HCT116 (cell line): ENCODE measurements around the gene MYCL. TPM values are rescaled to one million over a fixed set of nuclear protein-coding genes. Genes with fewer than 3 reads are reported as not detected.

ENCODE experiments used
- ATAC-seq: fragments of 200-7000 bp; cut with Tn5 transposase; 2 replicates; pipeline ENCODE4 v1.9.1; 2020; ENCODE audit warnings: mild to moderate bottlenecking, moderate library complexity
- BruUV-seq: library from RNA; stranded (reverse); fragments of 400-500 nt; replicated peaks from 2 replicates; lab custom pipeline; 2021; lab: Mats Ljungman, UMichigan
- CTCF ChIA-PET: fragments of 300-600 bp; sonication (Branson Sonifier 250); formaldehyde crosslinking; loops from one replicate; lab custom pipeline; 2021; ENCODE audit warnings: antibody characterized with exemption; lab: Charles Lee
- POLR2A ChIA-PET: fragments of 300-600, 350-600 bp; sonication (Branson Sonifier 250); formaldehyde crosslinking; loops from one replicate; lab custom pipeline; 2021; ENCODE audit warnings: antibody characterized with exemption; lab: Charles Lee
- RAD21 ChIA-PET, 2 experiments: fragments of 300-600 bp; sonication (Branson Sonifier 250); formaldehyde crosslinking; loops; one replicate each; lab custom pipeline; 2023; ENCODE audit warnings: low total read pairs in 2 of 2; ENCODE audit not compliant: uncharacterized antibody in 2 of 2, unreplicated experiment in 2 of 2, low non-redundant PET in 1 of 2; lab: Charles Lee
- DNase-seq: peaks from one replicate; pipeline ENCODE4 v3.0.0-alpha.2; 2010; ENCODE audit warnings: low read depth, low spot score
- H2AFZ ChIP-seq: fragments of 200-600 bp; shearing (Covaris generic), sonication (generic); 2 replicates; pipeline ENCODE4 v1.6.1; 2017; ENCODE audit warnings: low read depth, mixed run types, mixed read lengths, antibody characterized with exemption, low read length; ENCODE audit not compliant: poor library complexity, severe bottlenecking
- H3K27ac ChIP-seq: 2 replicates; pipeline ENCODE4 v1.5.1; 2012; ENCODE audit warnings: low read depth, low read length
- H3K27me3 ChIP-seq: fragments of 200-600 bp; sonication (generic); 2 replicates; pipeline ENCODE4 v1.6.1; 2016; ENCODE audit warnings: mixed run types, low read length, mixed read lengths; ENCODE audit not compliant: insufficient read depth
- H3K36me3 ChIP-seq, 2 experiments: fragments of 200-500 bp in 1 of 2; fragments of 200-600 bp in 1 of 2; sonication (Bioruptor generic) in 1 of 2; sonication (generic) in 1 of 2; 2 replicates each; pipeline versions ENCODE4 v1.5.1 to v1.6.1; 2014 to 2016; ENCODE audit warnings: low read length in 2 of 2, inconsistent platforms in 1 of 2, mixed read lengths in 1 of 2, mixed run types in 1 of 2; ENCODE audit not compliant: insufficient read depth in 2 of 2, control insufficient read depth in 1 of 2
- H3K4me1 ChIP-seq, 2 experiments: fragments of 200-600 bp in 1 of 2; sonication (generic) in 1 of 2; 2 replicates each; pipeline versions ENCODE4 v1.5.1 to v1.6.1; 2012 to 2017; ENCODE audit warnings: low read length in 2 of 2, inconsistent platforms in 1 of 2, mild to moderate bottlenecking in 1 of 2, mixed read lengths in 1 of 2, mixed run types in 1 of 2, moderate library complexity in 1 of 2; ENCODE audit not compliant: insufficient read depth in 2 of 2, control insufficient read depth in 1 of 2
- H3K4me2 ChIP-seq: fragments of 200-600 bp; sonication (generic); 2 replicates; pipeline ENCODE4 v1.6.1; 2017; ENCODE audit warnings: mixed run types, low read length, mixed read lengths
- H3K4me3 ChIP-seq, 2 experiments: fragments of 200-600 bp in 1 of 2; sonication (generic) in 1 of 2; replicated peaks in 1 of 2; 2 replicates each; pipeline ENCODE4 v1.5.1; 2011 to 2016; ENCODE audit warnings: low read length in 2 of 2, control low read depth in 1 of 2, low read depth in 1 of 2, mild to moderate bottlenecking in 1 of 2, mixed read lengths in 1 of 2, mixed run types in 1 of 2
- H3K79me2 ChIP-seq: fragments of 200-600 bp; sonication (generic); 2 replicates; pipeline ENCODE4 v1.6.1; 2017; ENCODE audit warnings: mild to moderate bottlenecking, mixed run types, low read length, moderate library complexity, mixed read lengths; ENCODE audit not compliant: insufficient read depth
- H3K9ac ChIP-seq: fragments of 200-600 bp; sonication (generic); 2 replicates; pipeline ENCODE4 v1.6.1; 2016; ENCODE audit warnings: low read length, mixed read lengths
- H3K9me2 ChIP-seq: fragments of 200-600 bp; sonication (generic), shearing (Covaris generic); 2 replicates; pipeline ENCODE4 v1.6.1; 2017; ENCODE audit warnings: mixed run types, mild to moderate bottlenecking, moderate library complexity; ENCODE audit not compliant: insufficient read depth
- H3K9me3 ChIP-seq, 2 experiments: fragments of 200-500 bp in 1 of 2; fragments of 200-600 bp in 1 of 2; sonication (Bioruptor generic) in 1 of 2; sonication (generic) in 1 of 2; 2 replicates each; pipeline ENCODE4 v1.6.1; 2014 to 2017; ENCODE audit warnings: low read length in 2 of 2, mixed read lengths in 2 of 2, inconsistent platforms in 1 of 2, low read depth in 1 of 2, mild to moderate bottlenecking in 1 of 2, mixed run types in 1 of 2, moderate library complexity in 1 of 2; ENCODE audit not compliant: control insufficient read depth in 1 of 2, insufficient read depth in 1 of 2
- H4K20me1 ChIP-seq: fragments of 200-600 bp; sonication (generic), shearing (Covaris generic); 2 replicates; pipeline ENCODE4 v1.6.1; 2017; ENCODE audit warnings: mixed run types, mild to moderate bottlenecking, moderate library complexity; ENCODE audit not compliant: insufficient read depth
- EZH2phosphoT487 ChIP-seq: fragments of 200-600 bp; IDR thresholded peaks from 2 replicates; pipeline ENCODE4 v1.6.1; 2018; ENCODE audit warnings: antibody characterized with exemption, borderline replicate concordance
- SP1 ChIP-seq: IDR thresholded peaks from 2 replicates; pipeline ENCODE4 v1.6.1; 2012; ENCODE audit warnings: low read depth
- YY1 ChIP-seq: IDR thresholded peaks from 2 replicates; pipeline ENCODE4 v1.6.1; 2011; ENCODE audit warnings: low read length, low read depth, moderate library complexity, mild to moderate bottlenecking; ENCODE audit not compliant: insufficient replicate concordance; ENCODE audit errors: extremely low read depth
- intact Hi-C: fragments of 100-400 bp; cut with micrococcal nuclease; formaldehyde crosslinking; loops from 2 replicates; pipeline ENCODE4 v1.10.0; 2022
- total RNA-seq: library from RNA; stranded (reverse); gene quantifications from one replicate; pipeline ENCODE4 v1.2.1, GENCODE V29; 2021; ENCODE audit not compliant: unreplicated experiment
- TF ChIP-seq, protein P1 (sequence below): IDR thresholded peaks from 2 replicates; pipeline ENCODE4 v1.6.1; 2012; ENCODE audit warnings: low read depth

MYCL gene
- total RNA-seq, 1 experiment from 2014 or later: 10.0 TPM

DNA sequence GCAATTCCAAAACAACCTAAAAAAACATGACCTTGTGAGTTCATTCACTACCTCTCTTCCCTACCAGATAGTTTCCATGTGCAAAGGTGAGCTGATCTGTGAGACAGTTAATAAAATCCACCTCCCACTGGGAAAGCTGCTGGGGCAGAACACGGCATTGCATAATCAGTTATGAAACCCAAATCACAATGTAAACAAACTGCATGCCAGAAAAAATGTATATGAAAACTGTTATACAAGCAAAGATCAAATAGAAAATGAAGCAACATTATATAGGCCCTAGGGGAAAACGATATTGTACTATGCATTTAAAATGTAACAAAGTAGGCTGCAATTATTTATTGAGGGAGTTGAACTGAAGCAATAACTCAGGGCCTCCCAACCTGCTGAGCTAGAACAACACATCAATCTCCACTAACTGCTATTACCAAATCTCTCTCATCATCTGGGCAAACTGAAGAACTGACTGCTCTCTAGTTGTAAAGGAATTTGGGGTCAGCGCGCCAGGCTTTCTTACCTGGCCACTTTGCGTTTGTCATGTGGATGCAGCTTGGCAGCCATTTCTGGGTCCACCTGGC lies 49.4 kb downstream of the MYCL start (continued):
- TF ChIP-seq, protein P1, sequence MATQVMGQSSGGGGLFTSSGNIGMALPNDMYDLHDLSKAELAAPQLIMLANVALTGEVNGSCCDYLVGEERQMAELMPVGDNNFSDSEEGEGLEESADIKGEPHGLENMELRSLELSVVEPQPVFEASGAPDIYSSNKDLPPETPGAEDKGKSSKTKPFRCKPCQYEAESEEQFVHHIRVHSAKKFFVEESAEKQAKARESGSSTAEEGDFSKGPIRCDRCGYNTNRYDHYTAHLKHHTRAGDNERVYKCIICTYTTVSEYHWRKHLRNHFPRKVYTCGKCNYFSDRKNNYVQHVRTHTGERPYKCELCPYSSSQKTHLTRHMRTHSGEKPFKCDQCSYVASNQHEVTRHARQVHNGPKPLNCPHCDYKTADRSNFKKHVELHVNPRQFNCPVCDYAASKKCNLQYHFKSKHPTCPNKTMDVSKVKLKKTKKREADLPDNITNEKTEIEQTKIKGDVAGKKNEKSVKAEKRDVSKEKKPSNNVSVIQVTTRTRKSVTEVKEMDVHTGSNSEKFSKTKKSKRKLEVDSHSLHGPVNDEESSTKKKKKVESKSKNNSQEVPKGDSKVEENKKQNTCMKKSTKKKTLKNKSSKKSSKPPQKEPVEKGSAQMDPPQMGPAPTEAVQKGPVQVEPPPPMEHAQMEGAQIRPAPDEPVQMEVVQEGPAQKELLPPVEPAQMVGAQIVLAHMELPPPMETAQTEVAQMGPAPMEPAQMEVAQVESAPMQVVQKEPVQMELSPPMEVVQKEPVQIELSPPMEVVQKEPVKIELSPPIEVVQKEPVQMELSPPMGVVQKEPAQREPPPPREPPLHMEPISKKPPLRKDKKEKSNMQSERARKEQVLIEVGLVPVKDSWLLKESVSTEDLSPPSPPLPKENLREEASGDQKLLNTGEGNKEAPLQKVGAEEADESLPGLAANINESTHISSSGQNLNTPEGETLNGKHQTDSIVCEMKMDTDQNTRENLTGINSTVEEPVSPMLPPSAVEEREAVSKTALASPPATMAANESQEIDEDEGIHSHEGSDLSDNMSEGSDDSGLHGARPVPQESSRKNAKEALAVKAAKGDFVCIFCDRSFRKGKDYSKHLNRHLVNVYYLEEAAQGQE: no peak
- TF ChIP-seq YY1 (no peak), EZH2phosphoT487 (no peak), SP1 (no peak)

DNA sequence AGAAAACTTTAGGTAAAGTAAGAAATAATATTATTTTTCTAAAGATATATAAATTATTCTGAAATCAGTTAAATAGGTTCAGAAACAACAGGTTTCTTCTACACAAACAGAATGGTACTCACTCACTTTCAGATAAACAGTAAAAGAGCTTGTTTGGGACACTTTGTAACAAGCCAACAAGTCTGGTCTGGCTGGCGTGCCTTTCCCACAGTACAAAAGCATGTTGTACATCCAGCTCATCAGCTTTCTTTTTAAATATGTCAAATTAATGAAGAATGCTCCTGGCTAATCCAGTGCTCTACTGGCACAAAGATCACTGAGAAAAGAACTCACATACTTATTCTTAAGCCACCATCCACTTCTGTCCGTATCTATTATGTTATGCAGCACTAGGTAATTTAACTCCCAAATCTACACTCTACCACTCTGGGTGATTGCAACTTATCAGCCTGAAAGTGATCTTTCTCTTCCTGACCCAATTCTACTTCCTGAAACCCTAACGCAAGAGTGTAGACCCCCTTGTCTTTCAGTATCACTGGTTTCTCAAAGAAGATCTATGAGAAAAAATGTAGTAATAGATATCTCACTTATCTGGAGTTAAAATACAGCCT lies 51.0 kb downstream of the MYCL start:
- ATAC-seq: no peak
- Histone ChIP-seq H3K27ac (no peak overlapping the region), H3K9ac (no peak overlapping the region), H3K9me3 (no peaks in the 10 kb centered on the region), H3K4me3 (no peak overlapping the region), H3K4me1 (no peaks in the 10 kb centered on the region), H3K27me3 (no peaks in the 10 kb centered on the region), H3K36me3 (peaks cover 46 to 47% of the 10 kb centered on the region in 2 experiments), H3K79me2 (peaks cover 55% of the 10 kb centered on the region), H2AFZ (no peak overlapping the region), H3K4me2 (no peak overlapping the region), H4K20me1 (no peaks in the 10 kb centered on the region; the same call in 1 of the 2 replicates), H3K9me2 (no peaks in the 10 kb centered on the region)
- no TSS peak for BruUV-seq
- no peak for DNase-seq
- ChIA-PET POLR2A (no interaction called here), RAD21 (no interaction called here), CTCF (no interaction called here)
- intact Hi-C loops: no loop called here
- TF ChIP-seq SP1: no peak
